Fibroblast of lung (primary cell): ENCODE measurements around the gene PDSS1. TPM values are rescaled to one million over a fixed set of nuclear protein-coding genes. Genes with fewer than 3 reads are reported as not detected.

Experiments used
- DNase-seq, 2 donors: peaks; one replicate each; pipeline versions ENCODE4 v3.0.0 to v3.0.0-alpha.2; 2010; ENCODE audit warnings: low read depth in 2 of 2
- H2AFZ ChIP-seq: 2 replicates; pipeline ENCODE4 v1.5.1; 2012; ENCODE audit warnings: low read length, control low read depth, inconsistent platforms
- H3K27ac ChIP-seq: 2 replicates; pipeline ENCODE4 v1.5.1; 2011; ENCODE audit warnings: low read length, control low read depth; ENCODE audit not compliant: insufficient read depth
- H3K27me3 ChIP-seq: 2 replicates; pipeline ENCODE4 v1.5.1; 2011; ENCODE audit warnings: mild to moderate bottlenecking, low read length; ENCODE audit not compliant: control insufficient read depth, insufficient read depth
- H3K36me3 ChIP-seq: 2 replicates; pipeline ENCODE4 v1.5.1; 2011; ENCODE audit warnings: low read length; ENCODE audit not compliant: control insufficient read depth, insufficient read depth
- H3K4me1 ChIP-seq: 2 replicates; pipeline ENCODE4 v1.5.1; 2011; ENCODE audit warnings: low read length; ENCODE audit not compliant: control insufficient read depth, insufficient read depth; ENCODE audit errors: extremely low read depth
- H3K4me2 ChIP-seq: 2 replicates; pipeline ENCODE4 v1.5.1; 2011; ENCODE audit warnings: low read length, control low read depth; ENCODE audit not compliant: insufficient read depth; ENCODE audit errors: extremely low read depth
- H3K4me3 ChIP-seq, 4 experiments: fragments of 200-600 bp in 1 of 4; sonication (generic) in 1 of 4; replicated peaks in 1 of 4; 2 replicates each; pipeline ENCODE4 v1.5.1; 2011 to 2016; ENCODE audit warnings: low read length in 4 of 4, low read depth in 3 of 4, mild to moderate bottlenecking in 3 of 4, control low read depth in 2 of 4, inconsistent platforms in 1 of 4, mixed read lengths in 1 of 4; ENCODE audit not compliant: insufficient read depth in 1 of 4; ENCODE audit errors: control extremely low read depth in 1 of 4
- H3K79me2 ChIP-seq: 2 replicates; pipeline ENCODE4 v1.5.1; 2012; ENCODE audit warnings: mild to moderate bottlenecking, low read length, inconsistent platforms; ENCODE audit not compliant: control insufficient read depth, insufficient read depth
- H3K9ac ChIP-seq: 2 replicates; pipeline ENCODE4 v1.5.1; 2011; ENCODE audit warnings: mild to moderate bottlenecking, low read length, control low read depth; ENCODE audit not compliant: insufficient read depth
- H3K9me3 ChIP-seq: 2 replicates; pipeline ENCODE4 v1.5.1; 2012; ENCODE audit warnings: low read depth, low read length; ENCODE audit not compliant: control insufficient read depth, insufficient read depth
- H4K20me1 ChIP-seq: 2 replicates; pipeline ENCODE4 v1.5.1; 2011; ENCODE audit warnings: low read length; ENCODE audit not compliant: control insufficient read depth, insufficient read depth; ENCODE audit errors: extremely low read depth
- CTCF ChIP-seq, 2 donors: IDR thresholded peaks in 1 of 2; conservative IDR thresholded peaks in 1 of 2; 1 replicate in 1 of 2; 2 replicates in 1 of 2; pipeline ENCODE4 v1.5.1; 2011 to 2012; ENCODE audit warnings: low read length in 2 of 2, control low read depth in 1 of 2, inconsistent platforms in 1 of 2, low read depth in 1 of 2, mild to moderate bottlenecking in 1 of 2
- EZH2 ChIP-seq: IDR thresholded peaks from 2 replicates; pipeline ENCODE4 v1.5.1; 2012; ENCODE audit warnings: low read length, control low read depth, mild to moderate bottlenecking; ENCODE audit errors: missing control alignments
- polyA plus RNA-seq, 2 donors: library from polyadenylated mRNA; depleted of rRNA in 1 of 2; stranded (reverse) in 1 of 2; unstranded in 1 of 2; fragments of >200 nt; gene quantifications; 2 replicates each; pipeline ENCODE4 v1.2.1, GENCODE V29; 2011 to 2012; ENCODE audit warnings: missing spikeins in 1 of 2
- total RNA-seq: library from RNA; depleted of rRNA; stranded (reverse); fragments of >200 nt; gene quantifications from 2 replicates; pipeline ENCODE4 v1.2.1, GENCODE V29; 2014

The PDSS1 gene
- total and polyA plus RNA-seq, 2 donors (not counting 1 experiment from before 2014, with no cell fraction given) = 1.8 to 11.1 TPM

- no peaks in the 10 kb centered on the region for H3K79me2 ChIP-seq
- H3K9ac ChIP-seq = no peak overlapping the region
- H3K9me3 ChIP-seq = no peaks in the 10 kb centered on the region
- H3K27me3 ChIP-seq = no peaks in the 10 kb centered on the region
- H3K36me3 ChIP-seq = no peaks in the 10 kb centered on the region
- no peaks in the 10 kb centered on the region for H4K20me1 ChIP-seq
- TF ChIP-seq EZH2 (no peak), CTCF (conservative IDR thresholded peaks at IDR 0.05 in 1 of 2, IDR thresholded peaks at IDR 0.05 in 1 of 2; ENCODE audit: low read depth in 1 of 2, low read length in 2 of 2) (no peak)
- no peak overlapping the region for H3K4me3 ChIP-seq
- no peak for DNase-seq
- no peak overlapping the region for H3K4me2 ChIP-seq
- H2AFZ ChIP-seq = no peak overlapping the region
- H3K27ac ChIP-seq = no peak overlapping the region
- H3K4me1 ChIP-seq = no peaks in the 10 kb centered on the region
Measured at GRCh38 chr10:26665080-26666048, 32.1 kb upstream of the PDSS1 start.

GRCh38 chr10:26675873-26676257 lies 21.6 kb upstream of the PDSS1 start:
- Histone ChIP-seq H3K4me2 (no peak overlapping the region), H3K9ac (no peak overlapping the region), H3K9me3 (no peaks in the 10 kb centered on the region), H3K79me2 (no peaks in the 10 kb centered on the region), H4K20me1 (no peaks in the 10 kb centered on the region), H3K4me1 (no peaks in the 10 kb centered on the region), H2AFZ (no peak overlapping the region), H3K27me3 (no peaks in the 10 kb centered on the region), H3K4me3 (no peak overlapping the region), H3K27ac (no peak overlapping the region), H3K36me3 (no peaks in the 10 kb centered on the region)
- TF ChIP-seq EZH2 = no peak
- TF ChIP-seq CTCF (conservative IDR thresholded peaks at IDR 0.05 in 1 of 2, IDR thresholded peaks at IDR 0.05 in 1 of 2; ENCODE audit: low read depth in 1 of 2, low read length in 2 of 2) = no peak
- no peak for DNase-seq

GRCh38 chr10:26679588-26679987 lies 17.9 kb upstream of the PDSS1 start:
- no peak overlapping the region for H2AFZ ChIP-seq
- no peak for TF ChIP-seq CTCF (conservative IDR thresholded peaks at IDR 0.05 in 1 of 2, IDR thresholded peaks at IDR 0.05 in 1 of 2; ENCODE audit: low read depth in 1 of 2, low read length in 2 of 2)
- TF ChIP-seq EZH2 = no peak
- H3K4me1 ChIP-seq = no peaks in the 10 kb centered on the region
- no peaks in the 10 kb centered on the region for H3K36me3 ChIP-seq
- H3K9ac ChIP-seq = no peak overlapping the region
- no peaks in the 10 kb centered on the region for H3K9me3 ChIP-seq
- no peaks in the 10 kb centered on the region for H3K27me3 ChIP-seq
- DNase-seq = no peak
- no peaks in the 10 kb centered on the region for H3K79me2 ChIP-seq
- H3K4me2 ChIP-seq = no peak overlapping the region
- no peak overlapping the region for H3K27ac ChIP-seq
- H3K4me3 ChIP-seq = no peak overlapping the region
- H4K20me1 ChIP-seq = no peaks in the 10 kb centered on the region
